Endothelial cell of umbilical vein (primary cell): Measurements from ENCODE around the gene TDRKH. TPM values are rescaled to one million over a fixed set of nuclear protein-coding genes. Genes with fewer than 3 reads are reported as not detected.
A peak's percentile ranks its signal among the peaks of the same experiment; 100 is the strongest.

Source experiments
- BruUV-seq: library from RNA; stranded (reverse); fragments of 400-500 nt; replicated peaks from 2 replicates; lab custom pipeline; 2021; lab: Mats Ljungman, UMichigan
- CTCF ChIA-PET: fragments of 300-600, 350-600 bp; sonication (Branson Sonifier 250); formaldehyde crosslinking; loops from one replicate; lab custom pipeline; 2021; ENCODE audit warnings: antibody characterized with exemption, inconsistent platforms; lab: Charles Lee
- POLR2A ChIA-PET: fragments of 300-600, 350-600 bp; sonication (Branson Sonifier 250); formaldehyde crosslinking; loops from one replicate; lab custom pipeline; 2021; ENCODE audit warnings: antibody characterized with exemption, inconsistent platforms; lab: Charles Lee
- DNase-seq: peaks from one replicate; pipeline ENCODE4 v3.0.0-alpha.2; 2011; ENCODE audit warnings: low read depth, low spot score
- FAIRE-seq: peaks from 2 replicates; lab custom pipeline; 2011; peaks lifted over from hg19 to GRCh38; lab: Jason Lieb, UNC
- H2AFZ ChIP-seq: 2 replicates; pipeline ENCODE4 v1.6.0; 2012; ENCODE audit warnings: low read depth, low read length, control low read depth, inconsistent platforms
- H3K27ac ChIP-seq: 2 replicates; pipeline ENCODE4 v1.5.1; 2011; ENCODE audit warnings: low read depth, mild to moderate bottlenecking, control low read depth, low read length, moderate library complexity; ENCODE audit not compliant: insufficient read depth
- H3K27me3 ChIP-seq, 2 experiments: 2 replicates each; pipeline versions ENCODE4 v1.6.0 to v1.6.1; 2011; ENCODE audit warnings: low read length in 2 of 2, mixed read lengths in 1 of 2; ENCODE audit not compliant: control insufficient read depth in 2 of 2, insufficient read depth in 2 of 2
- H3K36me3 ChIP-seq, 2 experiments: 2 replicates in 1 of 2; 3 replicates in 1 of 2; pipeline ENCODE4 v1.5.1; 2011; ENCODE audit warnings: low read length in 2 of 2, mild to moderate bottlenecking in 1 of 2, moderate library complexity in 1 of 2; ENCODE audit not compliant: control insufficient read depth in 2 of 2, insufficient read depth in 2 of 2; ENCODE audit errors: extremely low read depth in 1 of 2
- H3K4me1 ChIP-seq: 3 replicates; pipeline ENCODE4 v1.5.1; 2011; ENCODE audit warnings: mild to moderate bottlenecking, low read length; ENCODE audit not compliant: control insufficient read depth, insufficient read depth; ENCODE audit errors: extremely low read depth
- H3K4me2 ChIP-seq: 2 replicates; pipeline ENCODE4 v1.6.1; 2011; ENCODE audit warnings: low read length, control low read depth, mixed read lengths; ENCODE audit not compliant: insufficient read depth
- H3K4me3 ChIP-seq, 3 experiments: fragments of 200-600 bp in 1 of 3; sonication (generic), shearing (Covaris generic) in 1 of 3; replicated peaks in 1 of 3; 2 replicates each; pipeline ENCODE4 v1.5.1; 2011 to 2016; ENCODE audit warnings: control low read depth in 3 of 3, low read length in 3 of 3, mild to moderate bottlenecking in 2 of 3, inconsistent platforms in 1 of 3, low read depth in 1 of 3, moderate library complexity in 1 of 3; ENCODE audit not compliant: insufficient read depth in 1 of 3
- H3K79me2 ChIP-seq: 2 replicates; pipeline ENCODE4 v1.6.0; 2012; ENCODE audit warnings: low read length, inconsistent platforms; ENCODE audit not compliant: control insufficient read depth, insufficient read depth
- H3K9ac ChIP-seq: replicated peaks from 2 replicates; pipeline ENCODE3; 2011; ENCODE audit warnings: low read length, control low read depth; ENCODE audit not compliant: insufficient read depth; ENCODE audit errors: extremely low read depth
- H3K9me1 ChIP-seq: replicated peaks from 3 replicates; pipeline ENCODE4 v1.6.0; 2011; ENCODE audit warnings: mild to moderate bottlenecking, low read length; ENCODE audit not compliant: control insufficient read depth, insufficient read depth; ENCODE audit errors: extremely low read depth
- H3K9me3 ChIP-seq: replicated peaks from 2 replicates; pipeline ENCODE4 v1.5.1; 2012; ENCODE audit warnings: low read length, inconsistent platforms; ENCODE audit not compliant: control insufficient read depth, insufficient read depth
- H4K20me1 ChIP-seq: replicated peaks from 2 replicates; pipeline ENCODE3; 2011; ENCODE audit warnings: mild to moderate bottlenecking, low read length; ENCODE audit not compliant: control insufficient read depth, insufficient read depth; ENCODE audit errors: extremely low read depth
- CTCF ChIP-seq, 2 donors: IDR thresholded peaks; 1 replicate in 1 of 2; 2 replicates in 1 of 2; pipeline ENCODE4 v1.5.1; 2011; ENCODE audit warnings: low read length in 2 of 2, mild to moderate bottlenecking in 2 of 2, moderate library complexity in 2 of 2, control low read depth in 1 of 2, inconsistent platforms in 1 of 2, low read depth in 1 of 2; ENCODE audit not compliant: insufficient read depth in 1 of 2; ENCODE audit errors: extremely low read depth in 1 of 2
- EZH2 ChIP-seq: IDR thresholded peaks from 2 replicates; pipeline ENCODE4 v1.6.1; 2012; ENCODE audit warnings: borderline replicate concordance, low read depth, mild to moderate bottlenecking, moderate library complexity, low read length, inconsistent platforms; ENCODE audit not compliant: severe bottlenecking
- FOS ChIP-seq: IDR thresholded peaks from 2 replicates; pipeline ENCODE4 v1.6.1; 2011; ENCODE audit warnings: mild to moderate bottlenecking, low read length, moderate library complexity, borderline replicate concordance; ENCODE audit not compliant: insufficient read depth
- GATA2 ChIP-seq: IDR thresholded peaks from 2 replicates; pipeline ENCODE4 v1.7.0; 2011; ENCODE audit warnings: low read depth, mild to moderate bottlenecking, moderate library complexity, mixed read lengths, low read length; ENCODE audit not compliant: insufficient read length, insufficient read depth
- JUN ChIP-seq: IDR thresholded peaks from 2 replicates; pipeline ENCODE4 v1.6.1; 2011; ENCODE audit warnings: borderline replicate concordance, low read depth; ENCODE audit not compliant: insufficient read length, insufficient read depth
- MAX ChIP-seq: IDR thresholded peaks from 2 replicates; pipeline ENCODE4 v1.6.1; 2011; ENCODE audit not compliant: insufficient read depth, insufficient read length
- MYC ChIP-seq: IDR thresholded peaks from one replicate; pipeline ENCODE4 v1.6.1; 2011; ENCODE audit warnings: mild to moderate bottlenecking, low read depth, low read length
- POLR2A ChIP-seq: IDR thresholded peaks from 2 replicates; pipeline ENCODE4 v1.6.1; 2012; ENCODE audit warnings: low read depth, mild to moderate bottlenecking, control low read depth, low read length
- POLR2AphosphoS5 ChIP-seq: IDR thresholded peaks from 2 replicates; pipeline ENCODE4 v1.6.1; 2012; ENCODE audit warnings: low read depth, mild to moderate bottlenecking, control low read depth, low read length, moderate library complexity; ENCODE audit not compliant: insufficient read depth
- dilution Hi-C: fragments of 300-500 bp; cut with MboI; formaldehyde crosslinking; loops from one replicate; pipeline ENCODE4 v1.15.0; 2019; ENCODE audit warnings: low sequenced_read_pairs; ENCODE audit not compliant: extremely low pct_ligation_motif_present
- intact Hi-C: fragments of 100-400 bp; cut with micrococcal nuclease; formaldehyde crosslinking; loops from one replicate; pipeline ENCODE4 v1.10.0; 2022
- polyA plus RNA-seq, 4 experiments: library from polyadenylated mRNA; depleted of rRNA in 3 of 4; stranded (reverse) in 3 of 4; unstranded in 1 of 4; fragments of >200 nt; gene quantifications; 2 replicates each; pipeline versions ENCODE4 v1.2.1 to v1.2.3, GENCODE V29; 2011 to 2012; ENCODE audit warnings: missing spikeins in 1 of 4
- total RNA-seq: library from RNA; stranded (reverse); gene quantifications from 2 replicates; pipeline ENCODE4 v1.2.3, GENCODE V29; 2021

The TDRKH gene
- total and polyA plus RNA-seq, 2 donors (not counting 3 experiments of a cell fraction or from before 2014, with no cell fraction given): 3.9 to 9.6 TPM

GRCh38 chr1:151763990-151764389, 26.3 kb downstream of the TDRKH start:
- TF ChIP-seq MYC: no peak
- TF ChIP-seq MAX: no peak
- TF ChIP-seq POLR2A: no peak
- no peak for TF ChIP-seq CTCF (IDR thresholded peaks at IDR 0.05; ENCODE audit: extremely low read depth in 1 of 2, insufficient read depth in 1 of 2, low read depth in 1 of 2, low read length in 2 of 2)
- no peak for TF ChIP-seq JUN
- no peak for TF ChIP-seq POLR2AphosphoS5
- no peak for TF ChIP-seq EZH2
- no peak for TF ChIP-seq FOS
- TF ChIP-seq GATA2: no peak
- Histone ChIP-seq H4K20me1 (no peaks in the 10 kb centered on the region), H3K9me1 (no peaks in the 10 kb centered on the region), H3K79me2 (peaks cover 7% of the 10 kb centered on the region), H3K4me2 (peak overlapping the region; percentile 99), H3K9ac (peak overlapping the region; percentile 96), H3K36me3 (peaks cover 4 to 17% of the 10 kb centered on the region in 2 experiments), H3K27ac (peak overlapping the region; percentile 91), H3K4me1 (peaks cover 16% of the 10 kb centered on the region), H2AFZ (peak overlapping the region; percentile 99), H3K4me3 (peak overlapping the region; percentile 86 to 97 (median 88)), H3K27me3 (no peaks in the 10 kb centered on the region), H3K9me3 (no peaks in the 10 kb centered on the region)
- no peak for DNase-seq
- intact Hi-C loops (loop anchor here (1.0 kb wide), 1 partner anchor 26 kb away; the partner anchor contains the start of gene TDRKH), dilution Hi-C loops (no loop called here)
- BruUV-seq: no TSS peak
- peak; percentile 4 for FAIRE-seq
- ChIA-PET POLR2A (interaction anchor here (0.6 to 1.3 kb wide), 2 partner anchors 26 to 440 kb away, joined by 4 read pairs; partner anchors contain the start of gene TDRKH), CTCF (interaction anchor here (1.8 kb wide), 1 partner anchor 8 kb away, joined by 7 read pairs; no protein-coding TSS in a partner anchor)
